GOT3 (cell line): Measurements from ENCODE around the gene POU5F1.
"Not testable (repeated sequence)": the region's sequence is repeated elsewhere in the genome, so short reads cannot be mapped to it uniquely, and the experiment has no call there.

ENCODE experiments used
- DNase-seq: peaks from one replicate; lab custom pipeline; 2025; ENCODE audit warnings: mixed read lengths; lab: John Stamatoyannopoulos, UW

The POU5F1 gene

DNA sequence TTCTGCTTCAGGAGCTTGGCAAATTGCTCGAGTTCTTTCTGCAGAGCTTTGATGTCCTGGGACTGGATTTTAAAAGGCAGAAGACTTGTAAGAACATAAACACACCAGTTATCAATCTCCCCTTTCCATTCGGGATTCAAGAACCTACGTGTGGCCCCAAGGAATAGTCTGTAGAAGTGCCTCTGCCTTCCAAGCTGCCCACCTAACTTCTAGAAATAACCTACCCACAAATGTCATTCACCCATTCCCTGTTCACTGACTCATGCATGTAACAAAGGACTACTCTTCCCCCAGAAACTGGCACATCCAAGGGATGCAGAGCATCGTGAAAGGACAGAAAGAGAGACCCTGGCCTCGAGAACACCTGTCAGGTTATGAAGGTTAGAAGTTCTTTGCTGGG, 4.5 kb downstream of the POU5F1 start:
- DNase-seq = no peak

DNA sequence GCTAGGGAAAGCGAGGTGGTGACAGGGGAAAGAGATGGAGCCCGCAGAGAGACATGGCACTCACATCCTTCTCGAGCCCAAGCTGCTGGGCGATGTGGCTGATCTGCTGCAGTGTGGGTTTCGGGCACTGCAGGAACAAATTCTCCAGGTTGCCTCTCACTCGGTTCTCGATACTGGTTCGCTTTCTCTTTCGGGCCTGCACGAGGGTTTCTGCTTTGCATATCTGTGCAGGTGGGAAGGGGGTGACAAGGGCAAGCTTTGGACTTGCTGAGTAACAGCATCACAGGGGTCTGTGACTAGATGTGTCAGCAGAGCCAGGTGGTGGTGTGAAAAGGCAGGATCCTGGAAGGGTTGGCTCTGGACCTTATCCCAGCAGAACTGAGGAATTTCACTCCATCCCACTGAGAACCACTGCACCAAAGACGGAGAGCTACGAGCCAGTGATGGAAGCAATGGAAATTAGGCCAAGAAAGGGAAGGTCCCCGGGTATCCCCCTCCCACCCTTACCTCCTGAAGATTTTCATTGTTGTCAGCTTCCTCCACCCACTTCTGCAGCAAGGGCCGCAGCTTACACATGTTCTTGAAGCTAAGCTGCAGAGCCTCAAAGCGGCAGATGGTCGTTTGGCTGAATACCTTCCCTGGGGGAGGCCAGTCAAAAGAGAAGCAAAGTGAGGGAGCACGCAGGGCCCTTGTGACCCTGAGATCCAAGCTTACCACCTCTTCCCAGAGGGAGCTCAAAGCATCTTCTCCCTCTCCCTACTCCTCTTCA, 5.2 kb downstream of the POU5F1 start:
- DNase-seq = not testable (repeated sequence)

DNA sequence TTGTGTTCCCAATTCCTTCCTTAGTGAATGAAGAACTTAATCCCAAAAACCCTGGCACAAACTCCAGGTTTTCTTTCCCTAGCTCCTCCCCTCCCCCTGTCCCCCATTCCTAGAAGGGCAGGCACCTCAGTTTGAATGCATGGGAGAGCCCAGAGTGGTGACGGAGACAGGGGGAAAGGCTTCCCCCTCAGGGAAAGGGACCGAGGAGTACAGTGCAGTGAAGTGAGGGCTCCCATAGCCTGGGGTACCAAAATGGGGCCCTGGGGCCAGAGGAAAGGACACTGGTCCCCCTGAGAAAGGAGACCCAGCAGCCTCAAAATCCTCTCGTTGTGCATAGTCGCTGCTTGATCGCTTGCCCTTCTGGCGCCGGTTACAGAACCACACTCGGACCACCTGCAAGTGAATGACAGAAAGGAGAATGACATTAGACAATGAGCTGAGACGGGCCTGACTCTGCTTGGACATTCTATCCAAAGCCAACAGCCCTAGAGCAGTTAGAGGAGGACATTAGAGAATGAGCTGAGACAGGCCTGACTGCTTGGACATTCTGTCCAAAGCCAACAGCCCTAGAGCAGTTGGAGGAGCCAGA, 5.9 kb downstream of the POU5F1 start:
- DNase-seq = not testable (repeated sequence)

DNA sequence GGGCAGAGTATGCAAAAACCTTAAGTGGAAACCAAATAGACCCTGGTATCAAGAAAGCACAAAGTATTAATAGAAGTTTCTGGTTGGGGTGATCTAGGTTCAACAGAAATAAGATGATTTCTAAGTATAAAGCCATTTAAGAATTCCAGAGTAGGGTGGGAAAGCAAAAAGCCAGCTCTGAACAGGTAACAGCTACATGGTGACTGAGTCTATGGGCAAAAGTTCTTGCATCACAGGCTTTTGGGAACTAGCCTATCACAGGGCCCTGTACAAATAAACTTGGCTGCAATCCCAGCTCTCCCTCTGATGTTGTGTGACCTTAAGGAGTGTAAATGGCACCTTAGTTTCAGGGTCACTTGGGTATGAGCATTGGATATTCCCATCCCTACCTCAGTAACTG, 6.6 kb downstream of the POU5F1 start:
- no peak for DNase-seq

DNA sequence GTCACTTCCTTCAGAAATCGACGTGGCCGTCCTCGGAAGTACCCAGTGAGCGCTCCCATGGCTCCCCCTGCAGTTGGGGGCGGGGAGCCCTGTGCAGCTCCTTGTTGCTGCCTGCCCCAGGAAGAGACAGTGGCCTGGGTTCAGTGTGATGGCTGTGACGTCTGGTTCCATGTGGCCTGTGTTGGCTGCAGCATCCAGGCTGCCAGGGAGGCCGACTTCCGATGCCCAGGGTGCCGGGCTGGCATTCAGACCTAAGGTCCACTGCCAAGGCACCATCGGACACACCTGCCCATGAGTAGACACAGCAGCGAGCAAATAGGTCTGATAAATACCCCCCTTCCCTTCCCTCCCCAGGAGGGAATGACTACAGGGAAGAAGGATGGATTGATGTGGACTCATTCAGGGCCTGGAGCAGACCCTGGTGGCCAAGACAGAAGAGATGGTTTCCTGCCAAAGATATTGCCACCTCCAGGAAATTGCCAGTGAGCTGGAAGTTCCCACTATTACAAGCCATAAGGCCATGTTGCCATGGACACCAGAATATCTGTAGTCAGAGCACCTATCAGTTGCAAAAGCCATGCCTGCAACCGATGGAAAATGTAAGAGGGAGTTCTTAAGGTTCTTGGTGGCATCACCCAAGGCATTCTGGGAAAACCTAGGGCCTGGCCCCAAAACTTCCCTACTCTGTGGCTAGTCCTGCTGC, 7.9 kb downstream of the POU5F1 start:
- no peak for DNase-seq

DNA sequence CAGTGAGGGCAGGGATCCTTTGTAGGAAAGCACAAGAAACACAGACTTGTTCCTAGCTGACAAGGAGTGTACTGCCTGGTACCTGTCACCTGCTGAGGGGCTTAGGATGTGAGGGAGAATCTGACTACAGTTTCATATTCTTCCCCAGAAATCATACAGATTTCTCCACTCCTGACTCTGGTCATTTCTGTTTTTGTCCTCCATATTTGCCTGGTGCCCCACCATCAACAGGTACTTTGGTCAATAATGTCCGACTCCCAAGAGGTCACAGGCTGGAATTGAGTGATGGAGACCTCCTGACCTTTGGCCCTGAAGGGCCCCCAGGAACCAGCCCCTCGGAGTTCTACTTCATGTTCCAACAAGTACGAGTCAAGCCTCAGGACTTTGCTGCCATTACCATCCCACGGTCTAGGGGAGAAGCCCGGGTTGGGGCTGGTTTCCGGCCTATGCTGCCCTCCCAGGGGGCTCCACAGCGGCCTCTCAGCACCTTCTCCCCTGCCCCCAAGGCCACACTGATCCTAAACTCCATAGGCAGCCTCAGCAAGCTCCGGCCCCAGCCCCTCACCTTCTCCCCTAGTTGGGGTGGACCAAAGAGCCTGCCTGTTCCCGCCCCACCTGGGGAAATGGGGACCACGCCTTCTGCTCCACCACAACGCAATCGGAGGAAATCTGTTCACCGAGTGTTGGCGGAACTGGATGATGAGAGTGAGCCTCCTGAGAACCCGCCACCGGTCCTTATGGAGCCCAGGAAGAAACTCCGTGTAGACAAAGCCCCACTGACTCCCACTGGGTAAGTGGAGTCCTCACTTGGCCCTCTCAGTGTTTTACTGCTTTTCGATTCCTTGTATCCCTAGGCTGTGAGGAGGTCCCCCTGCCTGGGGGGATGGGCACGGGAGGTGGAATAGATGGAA, 9.0 kb downstream of the POU5F1 start:
- DNase-seq = no peak

DNA sequence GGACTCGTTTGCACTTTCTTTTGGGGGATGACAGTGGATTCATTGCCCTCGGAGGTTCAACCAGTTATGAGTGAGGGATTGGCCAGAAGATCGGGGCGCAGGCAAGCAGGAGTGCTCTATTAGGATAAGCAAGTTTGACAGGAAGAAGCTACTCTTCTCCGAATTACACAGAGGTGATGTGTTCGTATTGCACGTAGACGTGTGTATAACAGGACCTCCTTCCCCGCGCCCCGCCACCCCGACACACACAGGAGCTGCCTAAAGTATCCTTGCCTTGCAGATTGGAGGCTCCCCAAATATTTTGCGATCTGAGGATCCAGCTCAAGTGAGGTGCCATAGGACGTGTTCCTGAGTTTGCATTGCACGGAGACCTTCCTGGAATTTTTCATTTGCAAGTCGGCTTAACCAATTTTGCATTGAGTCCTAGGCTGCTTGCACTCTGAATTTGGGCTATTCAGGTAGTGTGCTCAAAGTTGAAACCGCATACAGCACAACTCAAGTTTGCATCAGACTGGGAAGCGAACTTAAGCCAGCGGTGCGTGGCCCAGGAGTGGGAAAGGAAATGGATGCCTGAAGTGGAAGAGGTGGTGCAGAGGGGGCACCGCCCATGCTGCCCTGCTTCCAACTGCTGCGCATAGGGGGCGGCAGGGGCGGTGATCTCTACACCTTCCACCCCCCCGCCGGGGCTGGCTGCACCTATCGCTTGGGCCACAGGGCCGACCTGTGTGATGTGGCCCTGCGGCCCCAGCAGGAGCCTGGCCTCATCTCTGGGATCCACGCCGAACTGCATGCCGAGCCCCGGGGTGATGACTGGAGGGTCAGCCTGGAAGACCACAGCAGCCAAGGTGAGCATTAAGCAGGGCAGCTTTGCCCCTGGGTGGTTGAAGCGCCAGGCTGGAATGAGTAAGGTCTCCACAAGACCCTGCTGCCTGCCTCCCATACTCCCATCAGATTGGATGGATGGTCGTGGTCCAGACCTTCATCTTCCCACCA, 11.3 kb downstream of the POU5F1 start:
- DNase-seq = no peak

DNA sequence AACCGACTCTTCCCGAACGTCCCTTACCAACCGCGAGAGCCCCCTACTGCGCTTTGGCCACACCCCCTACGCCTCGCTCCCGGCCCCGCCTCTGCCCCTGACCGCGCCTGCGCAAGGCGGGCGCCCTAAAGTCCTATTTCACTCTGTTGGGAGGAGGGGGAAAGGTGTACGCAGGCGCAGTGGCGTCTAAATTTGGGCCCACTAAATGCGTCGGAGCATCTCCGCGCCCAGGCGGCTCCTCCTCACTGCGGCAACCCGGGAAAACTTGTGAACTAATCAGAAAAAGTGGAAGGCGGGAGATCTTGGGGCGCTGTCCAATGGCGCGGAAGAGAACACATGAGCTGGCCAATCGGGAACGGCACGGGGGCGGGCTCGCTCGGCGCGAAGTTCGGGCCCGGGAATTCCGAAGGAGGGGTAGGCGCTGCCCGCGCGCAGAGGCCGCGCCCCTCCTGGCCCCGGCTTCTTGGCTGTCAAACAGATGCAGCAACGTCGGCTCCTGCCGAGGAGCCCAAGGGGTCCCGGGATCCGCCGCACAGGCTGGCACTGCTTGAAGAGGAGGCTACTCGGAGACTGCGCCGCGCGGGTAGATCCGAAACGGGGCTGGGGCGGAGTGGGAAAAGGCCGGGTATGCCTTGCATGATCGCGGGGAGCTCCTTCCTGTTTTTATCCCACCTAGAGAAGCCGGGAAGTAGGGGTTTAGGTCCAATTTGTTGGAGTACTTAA, 12.2 kb downstream of the POU5F1 start, which contains the start of gene TCF19:
Gene TCF19, plus strand, starts transcription at position 450 of the 723 bp plus-strand sequence. CDS start 881 bp downstream, outside the sequence.
- peak; percentile 97 for DNase-seq

DNA sequence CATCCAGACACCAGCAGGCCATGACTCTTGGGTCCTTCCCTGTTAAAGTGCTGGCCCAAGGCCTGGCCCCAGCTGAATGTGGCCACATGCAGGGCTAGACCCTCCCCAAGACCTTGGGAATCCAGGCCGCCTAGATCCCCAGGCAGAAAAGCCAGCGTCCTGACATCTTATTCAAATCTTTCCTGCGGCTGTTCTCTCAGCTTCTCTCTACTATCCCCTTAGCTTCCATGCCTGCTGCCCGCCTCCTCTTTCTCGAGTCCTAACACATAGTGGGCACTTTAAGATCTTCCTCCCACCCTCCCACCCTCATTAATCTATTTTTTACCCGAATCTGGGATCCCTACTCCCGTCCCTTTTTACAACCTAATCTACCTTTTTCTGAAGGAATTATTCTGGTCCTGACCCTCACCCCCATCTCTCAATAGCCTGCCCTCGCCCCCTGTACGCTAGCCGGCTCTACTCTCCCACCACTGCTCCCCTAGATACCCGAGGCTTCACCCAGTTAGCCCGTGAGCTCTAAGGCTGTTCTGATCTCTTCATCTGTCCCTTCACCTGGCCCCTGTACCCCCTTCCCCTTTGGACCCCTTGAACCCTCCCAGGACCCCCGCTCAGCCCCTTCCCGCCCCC, 12.9 kb downstream of the POU5F1 start, which contains the start of gene CCHCR1:
Gene CCHCR1, minus strand, starts transcription at position 290 of the 627 bp plus-strand sequence. Its CDS starts 202 bp downstream, at position 88.
- DNase-seq = no peak

DNA sequence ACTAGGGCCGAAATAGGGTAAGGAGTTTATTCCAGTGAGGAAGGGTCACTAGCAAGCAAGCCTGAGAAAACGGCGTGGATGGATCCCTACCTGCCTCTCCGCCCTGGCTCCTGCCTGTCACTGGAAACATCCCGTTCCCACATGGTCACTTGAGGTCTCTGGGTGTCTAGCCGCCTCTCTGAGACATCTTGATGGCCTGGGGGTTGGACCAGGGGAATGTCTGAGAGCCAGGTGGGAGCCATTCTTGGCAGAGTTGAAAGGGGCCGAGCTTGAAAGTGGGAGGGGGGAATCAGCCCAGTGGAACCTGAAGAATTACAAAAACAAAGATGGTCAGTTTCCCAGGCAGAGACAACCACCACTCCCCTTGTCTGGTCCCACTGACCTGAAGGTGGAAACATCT, 13.8 kb downstream of the POU5F1 start:
- DNase-seq = no peak

DNA sequence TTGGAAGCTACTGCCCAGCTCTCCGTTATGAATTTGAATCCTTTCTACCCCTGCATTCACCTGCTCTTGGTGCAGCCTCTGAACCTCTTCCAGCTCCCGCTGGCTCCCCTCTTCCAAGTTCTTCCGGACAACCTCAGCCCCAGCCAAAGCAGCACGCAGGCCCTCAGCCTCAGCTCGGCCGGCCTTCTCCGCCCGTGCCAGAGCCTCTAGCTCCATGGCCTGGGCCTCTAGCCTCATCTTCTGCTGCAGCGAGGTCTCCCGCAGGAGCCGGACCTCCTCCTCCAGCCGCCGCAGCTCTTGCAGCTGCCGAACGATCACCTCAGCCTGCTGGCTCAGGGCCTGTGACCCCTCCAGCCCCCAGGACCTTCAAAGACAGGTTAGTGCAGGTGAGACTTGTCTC, 16.0 kb downstream of the POU5F1 start:
- DNase-seq = no peak

DNA sequence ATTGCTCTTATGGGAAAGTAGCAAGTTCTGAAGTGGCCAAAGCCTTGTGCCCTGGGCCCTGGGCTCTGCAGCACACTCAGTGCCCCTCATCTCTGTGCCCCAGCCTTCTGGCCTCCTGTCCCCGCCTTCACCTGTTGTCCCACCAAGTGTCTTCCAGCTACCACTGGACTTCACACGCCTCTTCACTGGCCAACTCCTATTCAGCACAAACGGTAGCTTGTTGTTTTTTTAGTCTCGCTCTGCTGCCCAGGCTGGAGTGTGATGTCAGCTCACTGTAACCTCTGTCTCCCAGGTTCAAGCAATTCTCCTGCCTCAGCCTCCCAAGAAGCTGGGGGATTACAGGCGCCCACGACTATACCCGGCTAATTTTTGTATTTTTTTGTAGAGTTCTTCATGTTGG, 17.7 kb downstream of the POU5F1 start:
- no peak for DNase-seq

DNA sequence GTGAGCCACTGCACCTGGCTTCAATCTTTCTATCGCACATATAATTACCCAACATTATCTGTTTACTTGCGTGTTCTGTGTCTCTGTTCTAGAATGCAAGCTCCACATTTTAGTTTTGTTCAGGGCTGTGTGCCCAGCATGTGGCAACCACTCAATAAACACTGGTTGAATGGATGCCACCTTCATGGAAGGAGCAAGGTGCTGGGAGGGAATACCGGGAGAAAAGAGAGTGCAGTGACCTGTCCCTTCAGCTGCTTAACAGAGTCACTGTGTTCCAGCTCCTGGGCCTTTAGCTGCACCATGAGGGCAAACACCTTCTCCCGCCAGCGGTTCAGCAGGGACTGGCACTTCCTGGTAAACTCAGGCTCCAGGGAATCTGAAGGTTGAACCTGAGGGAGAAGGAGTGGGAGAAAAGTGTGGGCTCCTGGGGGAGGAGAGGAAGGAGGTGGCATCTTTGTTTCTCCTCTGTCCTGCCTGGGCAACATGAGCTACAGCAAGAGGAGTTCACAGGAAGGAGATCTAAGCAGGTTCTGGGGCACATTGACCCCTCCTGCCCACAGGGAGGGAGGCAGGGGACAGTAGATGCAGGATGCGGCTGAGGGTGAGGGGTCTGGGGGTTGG, 20.5 kb downstream of the POU5F1 start:
- DNase-seq = no peak

DNA sequence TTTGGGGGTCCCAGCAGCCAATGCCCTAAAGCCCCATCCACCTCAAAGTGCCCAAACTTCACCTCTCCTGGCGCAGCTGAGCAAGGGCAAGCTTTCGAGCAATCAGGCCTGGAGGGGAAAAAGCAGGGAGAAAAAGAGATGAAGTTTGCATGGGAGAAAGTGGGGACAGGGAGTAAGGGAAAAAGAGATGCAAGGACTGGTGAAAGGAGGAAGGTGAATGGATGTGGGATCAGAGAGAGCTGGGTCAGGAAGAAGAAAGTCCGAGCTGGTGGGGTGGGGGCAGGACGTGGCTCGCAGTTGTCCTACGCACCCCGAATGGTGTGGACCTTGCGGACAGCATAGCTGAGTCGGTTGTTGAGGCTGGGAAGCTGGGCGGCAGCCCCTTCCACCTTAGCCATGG, 25.1 kb downstream of the POU5F1 start:
- DNase-seq = no peak

DNA sequence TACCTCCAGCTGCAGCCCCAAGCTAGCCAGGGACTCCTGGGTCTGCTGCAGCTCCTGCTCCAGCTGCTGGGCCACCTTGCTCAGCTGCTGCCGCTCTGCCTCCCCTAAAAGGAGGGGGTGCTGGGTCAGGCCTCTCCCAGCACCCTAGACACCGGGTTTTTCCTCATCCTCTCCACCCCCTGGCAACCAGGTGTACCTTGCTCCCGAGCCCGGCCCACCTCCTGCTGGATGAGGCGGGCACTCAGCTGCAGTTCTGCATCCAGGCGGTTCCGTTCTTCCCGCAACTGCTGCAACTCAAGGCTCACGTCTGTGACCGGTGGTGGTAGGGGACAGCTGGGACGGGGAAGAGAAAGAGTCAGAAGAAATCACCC, 25.5 kb downstream of the POU5F1 start:
- no peak for DNase-seq

DNA sequence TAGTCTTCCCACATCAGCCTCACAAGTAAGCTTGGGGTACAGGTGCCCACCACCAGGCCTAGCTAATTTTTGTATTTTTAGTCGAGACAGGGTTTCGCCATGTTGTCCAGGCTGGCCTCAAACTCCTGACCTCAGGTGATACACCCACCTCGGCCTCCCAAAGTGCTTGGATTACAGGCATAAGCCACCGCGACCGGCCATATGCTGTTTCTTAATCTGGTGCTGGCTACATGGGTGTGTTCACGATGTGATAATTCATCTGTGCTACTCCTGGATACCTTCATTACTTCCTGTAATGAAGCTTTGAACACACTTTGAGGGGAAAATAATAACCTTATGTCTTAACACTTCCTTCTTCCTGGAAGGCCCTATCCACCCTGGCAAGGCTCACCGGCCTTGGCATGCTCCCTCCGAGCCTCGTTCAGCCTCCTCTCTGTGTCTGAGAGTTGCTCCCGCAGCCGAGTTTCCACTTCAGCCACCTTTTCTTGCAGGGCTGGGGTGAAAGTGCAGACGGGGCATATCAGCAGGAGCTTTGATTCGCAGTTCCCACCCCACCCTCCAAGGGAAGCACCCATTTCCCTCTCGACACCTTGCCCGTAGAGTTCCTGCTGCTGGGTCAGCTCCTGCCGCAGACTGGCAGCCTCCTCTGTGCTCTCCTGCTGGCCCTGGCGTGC, 26.0 kb downstream of the POU5F1 start:
- DNase-seq = no peak

DNA sequence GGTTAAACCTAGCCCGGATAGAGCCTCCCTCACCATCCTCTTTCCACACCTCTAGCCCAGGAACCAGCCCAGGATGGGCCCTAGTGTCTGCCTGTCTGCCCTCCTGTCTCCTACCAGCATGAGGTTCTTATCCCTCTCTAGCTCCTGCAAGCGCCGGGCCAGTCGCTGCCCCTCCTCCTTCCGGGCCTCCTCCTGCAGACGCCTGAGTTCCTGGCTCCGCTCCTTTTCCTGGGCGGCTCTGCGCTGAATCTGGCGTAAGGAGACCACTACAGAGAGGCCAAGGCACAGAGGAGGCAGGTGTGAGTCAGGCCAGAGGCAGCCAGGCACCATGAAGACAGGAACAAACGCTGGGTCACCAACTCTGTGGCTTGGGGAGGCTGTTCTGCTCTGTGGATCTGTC, 27.3 kb downstream of the POU5F1 start:
- DNase-seq = no peak

DNA sequence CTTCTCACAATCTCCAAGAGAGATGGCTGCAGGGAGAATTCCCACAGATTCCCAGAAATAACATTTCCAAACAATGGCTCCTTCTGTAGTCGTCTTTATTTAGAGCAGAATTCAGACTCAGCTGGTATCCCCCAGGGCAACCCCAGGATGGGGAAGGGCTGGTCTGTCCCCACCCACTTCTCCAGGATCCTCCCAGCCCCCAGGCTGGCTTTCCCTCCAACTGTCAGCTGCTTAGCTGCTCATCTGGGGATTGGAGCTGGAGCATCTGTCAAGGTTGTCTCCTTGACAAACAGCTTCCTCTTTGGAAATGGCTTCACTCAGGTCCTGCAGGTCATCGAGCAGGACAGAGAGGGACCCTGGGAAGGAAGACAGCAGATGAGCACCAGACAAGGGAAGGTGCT, 28.1 kb downstream of the POU5F1 start:
- DNase-seq = no peak

DNA sequence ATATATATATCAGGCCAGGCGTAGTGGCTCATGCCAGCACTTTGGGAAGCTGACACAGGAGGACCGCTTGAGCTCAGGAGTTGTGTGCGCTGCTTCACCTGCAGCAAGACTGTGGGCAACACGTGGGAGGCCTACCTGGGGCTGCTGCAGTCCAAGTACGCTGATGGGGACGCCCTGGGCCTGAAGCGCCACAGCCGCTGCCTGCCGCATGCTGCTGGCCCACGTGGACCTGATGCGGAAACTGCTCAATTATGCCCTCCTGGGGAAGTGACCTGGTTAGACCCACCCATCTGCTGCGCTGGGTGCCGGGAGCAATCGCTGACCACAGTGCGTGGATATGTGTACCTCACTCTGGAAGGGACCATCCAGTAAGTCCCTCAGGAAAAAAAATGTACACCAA, 29.8 kb downstream of the POU5F1 start:
- no peak for DNase-seq
